RWPE2 (cell line): ENCODE results near the gene MFSD2A.

Experiments
- ATAC-seq: fragments of 200-7000 bp; cut with Tn5 transposase; 3 replicates; pipeline ENCODE4 v1.9.1; 2021; ENCODE audit warnings: low read depth
- DNase-seq: peaks from one replicate; pipeline ENCODE4 v3.0.0-alpha.2; 2020; ENCODE audit warnings: low spot score
- H3K27ac ChIP-seq: fragments of 450-650 bp; 2 replicates; pipeline ENCODE4 v1.5.1; 2017; ENCODE audit warnings: mild to moderate bottlenecking; ENCODE audit not compliant: poor library complexity, severe bottlenecking
- H3K27me3 ChIP-seq: fragments of 250-450 bp; sonication (Bioruptor Pico); 2 replicates; pipeline ENCODE4 v1.5.1; 2021; ENCODE audit warnings: mild to moderate bottlenecking, moderate library complexity; ENCODE audit not compliant: insufficient read depth, poor library complexity, severe bottlenecking
- H3K36me3 ChIP-seq: fragments of 250-450 bp; sonication (Bioruptor Pico); 2 replicates; pipeline ENCODE4 v1.5.1; 2020; ENCODE audit warnings: low read depth, mild to moderate bottlenecking, moderate library complexity
- H3K4me1 ChIP-seq: fragments of 250-450 bp; sonication (Bioruptor Pico); 2 replicates; pipeline ENCODE4 v1.5.1; 2021; ENCODE audit warnings: mild to moderate bottlenecking, moderate library complexity; ENCODE audit not compliant: insufficient read depth, poor library complexity, severe bottlenecking
- H3K4me3 ChIP-seq: fragments of 250-450 bp; sonication (Bioruptor Pico); 2 replicates; pipeline ENCODE4 v1.5.1; 2021; ENCODE audit warnings: mild to moderate bottlenecking, moderate library complexity; ENCODE audit not compliant: severe bottlenecking
- H3K9me3 ChIP-seq: fragments of 250-450 bp; sonication (Bioruptor Pico); 2 replicates; pipeline ENCODE4 v1.5.1; 2021; ENCODE audit warnings: mild to moderate bottlenecking, moderate library complexity; ENCODE audit not compliant: severe bottlenecking
- CTCF ChIP-seq: fragments of 450-650 bp; IDR thresholded peaks from one replicate; pipeline ENCODE4 v1.5.1; 2017; ENCODE audit warnings: mild to moderate bottlenecking, moderate library complexity; ENCODE audit not compliant: poor library complexity, severe bottlenecking

Gene MFSD2A

GRCh38 chr1:40011198-40011597, 56.3 kb downstream of the MFSD2A start:
- ATAC-seq (no peak), DNase-seq (no peak)
- Histone ChIP-seq H3K27me3 (no peaks in the 10 kb centered on the region), H3K9me3 (no peaks in the 10 kb centered on the region), H3K36me3 (no peaks in the 10 kb centered on the region), H3K4me3 (no peak overlapping the region), H3K27ac (no peak overlapping the region), H3K4me1 (peaks cover 11% of the 10 kb centered on the region)
- TF ChIP-seq CTCF = no peak

- DNase-seq = no peak
- Histone ChIP-seq H3K27ac (peak overlapping the region; percentile 68), H3K9me3 (no peaks in the 10 kb centered on the region), H3K27me3 (no peaks in the 10 kb centered on the region), H3K4me1 (peaks cover 11% of the 10 kb centered on the region), H3K36me3 (no peaks in the 10 kb centered on the region), H3K4me3 (no peak overlapping the region)
- no peak for TF ChIP-seq CTCF
- no peak for ATAC-seq
Measured at GRCh38 chr1:40014253-40014706, 59.3 kb downstream of the MFSD2A start.

- no peak for TF ChIP-seq CTCF
- Histone ChIP-seq H3K36me3 (no peaks in the 10 kb centered on the region), H3K27me3 (no peaks in the 10 kb centered on the region), H3K4me3 (no peak overlapping the region), H3K27ac (peak overlapping the region; percentile 68), H3K9me3 (no peaks in the 10 kb centered on the region), H3K4me1 (peaks cover 11% of the 10 kb centered on the region)
- no peak for DNase-seq
- peak; percentile 99 for ATAC-seq
Measured at GRCh38 chr1:40014812-40015594, 60.1 kb downstream of the MFSD2A start.

- TF ChIP-seq CTCF = no peak
- peaks cover 11% of the 10 kb centered on the region for H3K4me1 ChIP-seq
- DNase-seq (no peak), ATAC-seq (no peak)
- H3K9me3 ChIP-seq = no peaks in the 10 kb centered on the region
- H3K27ac ChIP-seq = no peak overlapping the region
- no peaks in the 10 kb centered on the region for H3K36me3 ChIP-seq
- no peaks in the 10 kb centered on the region for H3K27me3 ChIP-seq
- H3K4me3 ChIP-seq = no peak overlapping the region
Measured at GRCh38 chr1:40017951-40018575, 63.1 kb downstream of the MFSD2A start.
